NCI-H1105 (cell line): ENCODE data around the gene HEATR5A.
"Not testable (repeated sequence)": the region's sequence is repeated elsewhere in the genome, so short reads cannot be mapped to it uniquely, and the experiment has no call there.

ENCODE experiments used
- DNase-seq: peaks from one replicate; lab custom pipeline; 2025; lab: John Stamatoyannopoulos, UW

The HEATR5A gene

DNA sequence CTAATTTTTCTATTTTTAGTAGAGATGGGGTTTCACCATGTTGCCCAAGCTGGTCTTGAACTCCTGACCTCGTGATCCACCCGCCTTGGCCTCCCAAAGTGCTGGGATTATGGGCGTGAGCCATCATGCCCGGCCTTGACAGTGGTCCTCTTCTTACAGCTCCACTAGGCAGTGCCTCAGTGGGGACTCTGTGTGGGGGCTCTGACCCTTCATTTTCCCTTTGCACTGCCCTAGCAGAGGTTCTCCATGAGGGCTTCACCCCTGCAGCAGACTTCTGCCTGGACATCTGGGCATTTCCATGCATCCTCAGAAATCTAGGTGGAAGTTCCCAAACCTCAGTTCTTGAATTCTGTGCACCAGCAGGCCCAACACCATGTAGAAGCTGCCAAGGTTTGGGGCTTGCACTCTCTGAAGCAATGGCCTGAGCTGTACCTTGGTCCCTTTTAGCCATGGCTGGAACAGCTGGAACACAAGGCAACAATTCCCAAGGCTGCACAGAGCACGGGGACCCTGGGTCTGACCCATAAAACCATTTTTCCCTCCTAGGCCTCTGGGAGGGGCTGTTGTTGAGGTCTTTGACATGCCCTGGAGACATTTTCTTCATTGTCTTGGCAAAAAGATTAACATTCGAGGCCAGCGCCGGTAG lies 90.4 kb downstream of the HEATR5A start:
- DNase-seq, result not testable (repeated sequence)

DNA sequence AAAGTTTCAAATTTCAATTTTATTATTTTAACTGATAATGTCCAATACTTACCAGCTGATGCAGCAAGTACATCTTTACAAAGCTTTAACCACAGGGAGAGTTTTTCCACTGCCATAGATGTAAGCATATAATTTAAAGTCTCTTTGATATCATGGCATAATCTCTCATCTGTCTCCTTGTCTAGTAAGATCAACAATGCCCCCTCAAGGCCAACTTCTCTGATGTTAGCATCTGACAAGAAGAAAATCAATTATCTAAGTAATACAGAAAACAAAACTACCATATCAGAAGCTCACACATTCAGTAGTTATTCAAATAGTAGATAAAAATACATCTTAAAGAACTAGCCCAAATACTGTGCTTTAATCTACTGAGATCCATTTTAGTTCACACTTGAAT lies 94.2 kb downstream of the HEATR5A start:
- no peak for DNase-seq

DNA sequence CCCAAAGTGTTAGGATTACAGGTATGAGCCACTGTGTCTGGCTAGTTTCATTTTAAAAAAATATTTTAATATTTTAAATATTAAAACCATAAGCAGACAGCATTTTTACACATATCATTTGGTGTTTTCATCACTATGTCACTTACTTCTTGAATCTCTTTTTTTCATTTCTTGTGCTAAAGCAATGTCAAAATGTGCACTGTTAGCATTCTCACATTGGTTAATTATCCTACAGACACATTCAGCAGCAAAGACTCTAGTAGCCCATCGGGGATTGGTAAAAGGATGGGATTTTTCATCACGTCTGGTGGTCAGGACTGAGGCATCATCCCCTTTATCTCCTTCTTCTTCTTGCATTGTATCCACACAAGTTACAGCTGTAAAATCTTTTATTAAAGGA lies 96.9 kb downstream of the HEATR5A start:
- no peak for DNase-seq

DNA sequence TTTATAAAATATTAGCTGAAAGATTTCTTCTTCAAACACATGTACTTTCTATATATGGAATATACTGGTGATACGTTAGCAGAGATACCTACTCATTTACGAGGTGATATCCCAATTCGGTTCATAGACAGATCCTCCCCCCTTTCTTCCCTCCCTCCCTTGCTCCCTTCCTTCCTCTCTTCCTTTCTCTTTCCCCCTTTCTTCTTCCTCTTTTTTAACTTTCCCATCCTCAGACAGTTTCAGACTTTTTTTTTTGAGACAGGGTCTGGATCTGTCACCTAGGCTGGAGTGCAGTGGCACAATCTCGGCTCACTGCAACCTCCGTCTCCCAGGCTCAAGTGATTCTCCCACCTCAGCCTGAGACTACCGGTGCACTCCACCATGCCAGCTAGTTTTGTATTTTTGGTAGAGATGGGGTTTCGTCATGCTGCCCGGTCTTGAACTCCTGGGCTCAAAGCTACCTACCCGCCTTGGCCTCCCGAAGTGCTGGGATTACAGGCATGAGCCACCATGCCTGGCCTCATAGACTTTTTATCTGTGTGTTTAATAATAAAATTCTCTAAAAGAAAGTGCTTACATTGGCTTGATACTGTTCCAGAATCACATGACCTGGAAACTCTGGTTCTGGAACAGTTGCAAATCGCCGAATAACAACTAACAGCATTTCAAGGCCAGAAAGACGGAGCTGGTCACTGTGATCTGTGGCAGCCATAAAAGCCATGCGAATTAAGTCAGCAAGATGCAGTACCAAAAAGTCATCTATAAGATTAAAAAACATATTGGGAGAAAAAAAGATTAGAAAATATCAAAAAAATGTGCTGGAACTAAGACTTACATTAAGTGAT lies 99.2 kb downstream of the HEATR5A start:
- no peak for DNase-seq

DNA sequence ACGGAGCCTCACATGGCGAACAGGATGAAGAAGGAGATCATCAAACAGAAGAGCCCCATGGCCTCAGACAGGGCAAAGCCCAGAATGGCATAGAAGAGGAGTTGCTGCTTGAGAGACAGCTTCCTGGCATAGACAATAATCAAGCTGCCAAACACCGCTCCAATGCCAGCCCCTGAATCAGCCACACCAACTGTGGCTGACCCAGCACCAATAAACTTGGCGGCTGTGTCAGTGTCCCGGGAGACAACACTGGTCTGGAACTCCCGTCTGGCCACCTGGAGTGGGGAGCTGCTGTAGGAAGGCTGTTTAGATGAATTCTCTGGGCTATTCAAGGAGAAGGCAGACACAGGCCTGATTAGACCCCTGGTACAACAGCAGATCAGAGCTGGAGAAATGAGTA lies 100.1 kb downstream of the HEATR5A start:
- DNase-seq, result no peak

DNA sequence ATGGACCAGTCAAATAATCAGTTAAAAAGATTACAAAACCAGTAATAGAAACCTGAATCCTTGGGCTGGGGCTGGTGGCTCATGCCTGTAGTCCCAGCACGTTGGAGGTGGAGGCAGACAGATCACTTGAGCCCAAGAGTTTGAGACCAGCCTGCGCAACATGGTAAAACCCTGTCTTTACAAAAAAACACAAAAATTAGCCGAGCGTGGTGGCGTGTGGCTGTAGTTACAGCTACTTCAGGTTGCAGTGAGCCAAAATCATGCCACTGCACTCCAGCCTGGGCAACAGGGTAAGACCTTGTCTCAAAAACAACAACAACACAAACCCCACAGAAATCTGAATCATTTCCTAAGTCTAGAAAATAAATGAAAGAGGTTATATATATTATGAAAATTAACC lies 100.6 kb downstream of the HEATR5A start:
- DNase-seq, result no peak

DNA sequence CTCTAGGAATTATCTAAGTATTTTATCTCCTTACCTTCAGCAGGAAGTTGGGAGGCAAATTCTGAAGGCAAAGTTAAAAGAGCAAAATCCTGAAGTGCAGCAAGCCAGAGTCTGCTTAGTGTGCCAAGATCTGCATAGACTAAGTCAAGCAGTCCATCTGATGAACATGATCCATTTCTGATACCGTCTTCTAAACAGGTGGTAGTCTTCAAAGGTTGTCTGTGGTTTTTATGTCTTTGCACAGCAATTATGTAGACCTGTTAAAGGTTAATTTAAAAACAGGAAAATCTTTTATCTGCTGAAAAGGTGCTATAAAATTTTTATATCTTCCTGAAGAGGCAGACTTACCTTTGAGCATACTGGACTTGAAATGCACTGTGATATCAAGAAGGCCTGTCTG lies 107.4 kb downstream of the HEATR5A start:
- no peak for DNase-seq

DNA sequence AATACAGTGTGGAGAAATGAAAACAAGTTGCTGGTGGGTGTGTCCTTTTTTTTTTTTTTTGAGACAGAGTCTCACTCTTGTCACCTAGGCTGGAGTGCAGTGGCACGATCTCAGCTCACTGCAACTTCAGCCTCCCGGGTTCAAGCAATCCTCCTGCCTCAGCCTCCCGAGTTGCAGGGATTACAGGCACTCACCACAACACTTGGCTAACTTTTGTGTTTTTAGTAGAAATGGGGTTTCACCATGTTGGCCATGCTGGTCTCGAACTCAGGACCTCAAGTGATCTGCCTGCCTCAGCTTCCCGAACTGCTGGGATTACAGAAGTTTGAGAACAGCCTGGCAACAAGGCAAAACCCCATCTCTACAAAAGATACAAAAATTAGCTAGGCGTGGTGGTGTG lies 108.0 kb downstream of the HEATR5A start:
- DNase-seq, result not testable (repeated sequence)

DNA sequence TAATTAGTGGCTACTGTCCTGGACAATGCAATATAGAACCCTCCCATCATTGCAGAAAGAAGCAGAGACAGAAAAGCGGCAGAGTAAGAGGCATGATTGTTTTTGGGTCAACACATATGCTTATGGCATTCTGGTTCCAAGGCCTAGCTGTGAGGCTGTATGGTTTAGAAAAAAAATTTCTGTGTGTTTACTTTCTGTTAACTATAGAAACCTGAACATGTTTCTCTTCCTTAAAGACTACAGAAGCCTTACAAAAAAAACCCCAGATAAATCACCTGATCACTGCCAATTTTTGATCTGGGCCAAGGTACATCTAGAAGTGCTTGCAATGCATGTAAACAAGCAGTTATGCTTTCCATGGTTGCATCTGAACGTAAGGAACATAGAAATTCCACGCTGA lies 112.7 kb downstream of the HEATR5A start:
- DNase-seq, result no peak

DNA sequence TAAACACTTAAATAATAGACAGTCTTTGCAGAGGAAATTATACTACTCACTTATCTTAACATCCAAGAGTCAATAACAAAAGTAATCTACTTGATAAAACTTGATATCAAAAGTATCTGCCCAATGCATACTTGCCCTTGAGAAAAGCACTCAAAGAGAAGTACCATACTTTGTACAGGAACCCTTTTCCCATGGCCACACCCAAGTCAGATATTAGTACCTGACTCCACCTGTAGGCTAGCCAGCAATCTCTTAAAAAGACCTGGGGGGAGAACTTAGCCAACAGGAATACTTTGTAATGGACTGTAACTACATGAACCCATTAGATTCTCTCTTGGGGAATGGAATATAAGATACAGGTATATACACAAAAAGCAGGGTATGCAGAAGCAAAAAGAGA lies 113.2 kb downstream of the HEATR5A start:
- DNase-seq, result no peak

DNA sequence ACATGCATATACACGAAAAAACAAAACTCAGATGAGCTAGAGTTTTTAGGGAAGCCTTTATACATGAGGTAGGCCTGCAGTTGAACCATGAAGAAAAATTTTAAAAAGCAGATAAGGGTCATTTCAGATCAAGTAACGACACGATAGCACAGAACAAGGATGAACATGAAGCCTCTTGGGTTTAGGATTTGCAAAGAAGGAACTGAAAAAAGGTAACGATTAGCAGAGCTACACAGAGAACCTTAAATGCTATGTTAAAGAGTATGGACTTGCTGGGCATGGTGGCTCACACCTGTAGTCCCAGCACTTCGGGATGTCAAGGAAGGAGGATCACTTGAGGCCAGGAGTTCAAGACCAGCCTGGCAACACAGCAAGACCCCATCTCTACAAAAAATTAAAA lies 116.7 kb downstream of the HEATR5A start:
- no peak for DNase-seq

DNA sequence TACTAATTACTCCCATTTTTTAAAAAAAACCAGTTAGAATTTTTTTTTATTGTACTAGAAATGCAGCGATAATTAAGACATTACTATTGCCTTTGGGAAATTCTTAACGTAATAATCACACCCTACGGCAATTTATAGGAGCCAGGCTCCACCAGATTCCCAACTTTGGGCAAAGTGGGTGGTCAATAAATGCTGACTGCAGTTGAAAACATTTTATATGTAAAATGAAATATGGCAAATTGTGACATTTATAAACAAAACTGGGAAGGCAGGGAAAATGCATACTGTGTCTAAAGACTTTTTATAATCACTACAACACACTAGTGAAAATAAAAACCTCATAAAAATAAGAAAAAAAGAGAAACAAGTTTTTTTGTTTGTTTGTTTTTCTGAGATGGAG lies 119.5 kb downstream of the HEATR5A start:
- DNase-seq, result no peak

DNA sequence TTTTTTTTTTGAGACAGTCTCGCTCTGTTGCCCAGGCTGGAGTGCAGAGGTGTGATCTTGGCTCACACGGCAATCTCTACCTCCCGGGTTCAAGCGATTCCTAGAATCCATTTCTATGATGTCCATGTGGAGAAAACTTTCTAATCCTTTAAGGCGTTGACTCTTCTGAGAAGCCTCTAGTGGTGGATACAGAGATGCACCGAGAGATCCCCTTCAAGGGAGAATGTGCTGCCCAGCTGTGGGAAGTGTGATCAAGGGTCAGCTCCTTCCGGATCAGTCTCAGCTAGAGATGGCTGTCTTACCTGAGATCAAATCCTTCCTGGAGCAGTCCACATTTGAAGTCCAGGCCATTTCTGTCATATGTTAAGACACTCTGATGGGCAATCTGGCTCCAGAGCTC lies 120.1 kb downstream of the HEATR5A start:
- DNase-seq, result no peak

DNA sequence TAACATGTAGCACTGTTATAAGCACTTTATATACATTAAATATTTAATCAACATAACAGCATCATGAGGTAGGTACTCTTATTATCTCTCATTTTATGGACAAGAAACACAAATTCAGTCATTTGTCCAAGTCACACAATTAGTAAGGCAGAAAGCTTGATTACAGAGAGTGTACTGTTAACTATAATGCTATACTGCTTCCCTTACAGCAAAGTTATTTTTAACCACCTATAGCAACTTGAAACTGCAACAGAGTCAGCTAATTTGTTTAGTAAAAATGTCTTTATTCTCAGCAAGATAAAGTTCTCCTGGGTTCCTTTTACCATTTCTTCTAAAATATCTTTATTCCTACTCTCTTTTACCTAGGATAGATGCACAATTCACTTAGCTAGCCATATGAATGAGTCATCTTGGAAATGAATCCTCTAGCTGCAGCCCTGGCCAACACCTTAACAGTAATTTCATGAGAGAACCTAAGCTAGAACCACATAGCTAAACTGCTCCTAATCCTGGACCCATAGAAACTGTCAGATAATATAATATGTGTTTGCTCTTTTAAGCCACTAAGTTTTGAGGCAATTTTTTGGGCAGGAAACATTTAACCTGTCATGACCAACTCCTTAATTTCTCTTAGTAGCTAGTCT lies 122.5 kb downstream of the HEATR5A start:
- DNase-seq, result no peak

DNA sequence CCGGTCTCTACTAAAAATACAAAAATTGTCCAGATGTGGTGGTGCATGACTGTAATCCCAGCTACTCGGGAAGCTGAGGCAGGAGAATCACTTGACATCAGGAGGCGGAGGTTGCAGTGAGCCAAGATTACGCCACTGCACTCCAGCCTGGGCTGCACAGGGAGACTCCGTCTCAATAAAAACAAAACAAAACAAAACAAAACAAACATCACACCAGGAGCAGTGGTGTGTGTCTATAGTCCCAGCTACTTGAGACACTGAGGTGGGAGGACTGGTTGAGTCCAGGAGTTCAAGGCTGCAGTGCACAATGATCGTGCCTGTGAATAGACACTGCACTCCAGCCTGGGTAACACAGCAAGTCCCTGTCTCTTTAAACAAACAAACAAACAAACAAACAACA lies 123.2 kb downstream of the HEATR5A start:
- no peak for DNase-seq

DNA sequence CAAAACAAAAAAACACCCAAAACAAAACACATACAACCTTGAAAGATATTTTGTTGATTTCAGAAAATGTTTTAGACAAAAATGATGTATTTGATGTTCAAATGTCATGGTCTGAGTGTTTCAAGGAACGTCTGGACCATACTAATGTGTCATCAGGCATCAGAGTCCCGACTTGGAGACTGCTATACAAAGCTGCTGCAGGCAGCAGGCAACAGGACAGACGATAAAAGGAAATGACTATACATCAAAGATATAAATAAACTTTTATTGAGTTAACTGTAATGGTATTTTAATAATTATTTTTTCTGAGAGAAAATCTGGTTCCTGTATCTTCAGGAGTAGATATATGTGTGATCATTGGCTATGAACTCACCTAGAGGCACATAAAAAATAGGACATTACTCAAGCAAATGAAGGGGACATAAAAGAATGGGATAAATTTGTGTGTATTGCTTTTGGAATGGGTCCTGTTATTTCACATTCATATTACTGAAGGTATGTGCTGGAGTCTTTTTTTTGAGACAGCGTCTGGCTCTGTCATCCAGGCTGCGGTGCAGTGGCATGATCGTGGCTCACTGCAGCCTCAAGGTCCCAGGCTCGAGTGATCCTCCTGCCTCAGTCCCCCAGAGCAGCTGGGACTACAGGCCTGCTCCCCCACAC lies 125.5 kb downstream of the HEATR5A start:
- no peak for DNase-seq

DNA sequence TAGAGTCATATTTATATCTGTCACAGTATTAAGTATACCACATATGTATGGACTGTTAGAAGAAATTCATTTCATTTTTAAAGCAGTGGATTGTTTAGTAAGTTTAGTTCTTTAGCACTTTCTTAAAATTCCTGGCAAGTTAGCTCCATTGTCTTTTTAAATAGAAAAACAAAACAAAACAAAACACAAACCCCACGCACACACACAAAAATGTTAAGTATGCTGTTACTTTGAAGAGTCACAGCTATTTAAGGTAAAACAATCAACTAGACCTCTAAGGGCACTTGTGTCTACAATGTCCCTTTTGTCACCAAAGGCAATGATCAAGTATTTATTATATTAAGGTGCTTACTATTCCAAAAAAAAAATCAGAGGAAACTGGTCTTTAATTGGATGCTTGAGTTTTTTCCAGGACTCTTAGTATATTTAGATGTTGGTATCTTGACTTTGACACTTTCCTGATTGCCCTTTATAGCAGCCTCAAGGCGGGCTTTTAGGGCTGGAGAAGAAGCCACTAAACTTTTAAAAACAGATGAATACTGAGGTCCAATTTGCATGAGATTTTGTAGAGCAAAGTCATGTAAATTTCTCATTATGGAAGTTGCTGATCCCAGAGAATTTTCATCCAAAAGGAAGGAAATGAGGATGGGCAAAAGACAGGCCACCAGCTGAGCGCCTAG lies 127.3 kb downstream of the HEATR5A start:
- no peak for DNase-seq

DNA sequence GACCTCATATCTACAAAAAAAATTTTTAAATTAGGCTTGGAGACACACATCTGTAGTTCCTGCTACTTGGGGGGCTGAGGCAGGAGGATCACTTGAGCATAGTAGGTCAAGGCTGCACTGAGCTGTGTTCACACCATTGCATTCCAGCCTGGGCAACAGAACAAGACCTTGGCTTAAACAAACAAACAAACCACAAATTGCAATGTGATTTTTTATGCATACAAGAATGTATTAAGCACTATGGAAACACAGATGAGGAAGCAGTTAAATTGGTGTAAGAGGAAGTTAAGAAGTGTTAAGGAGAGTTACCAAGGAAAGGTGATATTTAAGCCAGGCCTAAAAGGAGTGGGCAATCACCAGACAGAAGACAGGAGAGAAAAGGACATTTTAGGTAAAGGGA lies 129.1 kb downstream of the HEATR5A start:
- DNase-seq, result no peak

DNA sequence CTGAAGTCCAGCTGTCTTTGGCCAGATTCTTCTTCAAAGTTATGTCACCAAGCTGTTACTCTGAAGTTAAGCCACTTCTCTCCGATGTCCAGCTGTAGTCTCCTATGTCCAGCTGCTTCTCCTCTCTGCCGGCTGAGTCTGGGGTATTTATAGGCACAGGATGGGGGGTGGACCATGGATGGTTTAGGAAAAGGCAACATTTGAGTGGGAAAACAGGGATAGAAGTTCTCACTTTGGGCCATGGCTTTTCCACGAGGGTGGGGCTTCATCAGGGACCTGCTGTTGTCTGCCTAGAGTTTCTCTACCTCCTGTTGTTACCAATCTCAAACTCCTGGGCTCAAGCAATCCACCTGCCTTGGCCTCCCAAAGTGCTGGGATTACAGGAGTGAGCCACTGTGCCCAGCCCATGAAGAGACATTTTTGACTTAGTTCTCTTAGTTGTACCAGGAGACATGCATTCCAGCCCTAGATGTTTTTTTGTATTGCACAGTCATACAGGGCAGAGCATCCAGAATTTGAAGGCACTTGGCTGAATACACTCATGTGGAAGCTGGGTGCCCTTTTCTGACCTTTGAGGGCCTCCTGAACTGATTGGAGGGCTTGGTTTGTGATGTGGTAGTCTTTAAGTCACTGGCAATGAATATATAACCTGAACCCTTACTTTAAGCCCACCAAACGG lies 132.9 kb downstream of the HEATR5A start:
- DNase-seq, result no peak

DNA sequence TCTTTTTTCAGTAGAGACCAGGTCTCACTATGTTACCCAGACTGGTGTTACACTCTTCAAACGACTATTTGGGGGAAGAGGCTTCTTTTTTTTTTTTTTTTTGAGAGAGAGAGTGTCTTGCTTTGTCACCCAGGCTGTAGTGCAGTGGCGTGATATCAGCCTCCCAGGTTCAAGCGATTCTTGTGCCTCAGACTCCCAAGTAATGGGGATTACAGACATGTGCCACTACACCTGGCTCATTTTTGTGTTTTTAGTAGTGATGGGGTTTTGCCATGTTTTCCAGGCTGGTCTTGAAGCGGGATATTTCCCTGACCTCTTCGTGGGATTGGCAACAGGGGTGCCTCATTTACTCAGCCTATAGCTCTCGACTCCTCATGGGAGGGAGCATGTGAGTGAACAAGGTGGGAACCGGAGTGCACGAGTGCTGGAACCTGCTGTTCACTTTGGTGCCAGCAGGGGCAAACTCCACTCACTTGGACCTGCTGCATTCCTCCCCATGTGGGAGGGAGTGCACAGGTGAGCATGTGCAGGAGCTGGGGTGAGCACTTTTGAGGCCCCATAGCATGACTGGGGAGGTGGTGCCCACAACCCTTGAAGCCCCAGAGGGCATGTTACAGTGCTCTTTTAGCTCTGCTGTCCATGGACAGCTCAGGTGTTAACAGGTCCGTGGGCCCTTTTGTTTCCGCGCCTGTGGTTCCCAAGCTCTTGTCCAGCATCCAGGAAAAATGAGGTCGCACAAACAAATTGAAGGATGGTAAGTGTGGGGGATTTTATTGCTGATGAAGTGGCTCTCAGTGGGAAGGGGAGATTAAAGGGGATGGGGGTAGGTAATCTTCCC lies 133.7 kb downstream of the HEATR5A start:
- no peak for DNase-seq
